SH-SY5Y (cell line): ENCODE results near the gene RHOC.

Experiments used
- GATA2 ChIP-seq: IDR thresholded peaks from 2 replicates; pipeline ENCODE4 v1.6.1; 2011; ENCODE audit warnings: mild to moderate bottlenecking, low read depth, low read length
- GATA3 ChIP-seq: IDR thresholded peaks from 2 replicates; pipeline ENCODE4 v1.6.1; 2011; ENCODE audit warnings: low read depth, mild to moderate bottlenecking, low read length, moderate library complexity

DNA sequence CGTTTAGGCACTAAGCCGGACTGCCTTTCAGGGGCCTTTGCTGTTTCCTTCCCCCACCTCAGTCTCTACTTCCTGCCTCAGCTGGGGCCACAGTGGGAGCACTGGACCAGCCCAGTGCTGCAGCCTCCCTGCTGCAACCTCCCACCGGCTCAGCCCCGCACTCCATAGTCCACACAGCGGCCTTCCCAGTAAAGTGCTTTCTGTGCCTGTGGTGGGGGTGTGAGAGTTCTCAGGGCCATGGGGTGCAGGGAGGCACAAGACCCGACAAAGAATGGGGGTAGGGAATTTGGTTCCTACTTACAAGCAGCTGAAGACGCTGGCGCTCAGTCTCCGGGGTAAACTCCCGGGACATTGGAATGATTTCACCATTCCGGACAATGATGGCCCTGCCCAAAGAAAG is 4.7 kb upstream of the RHOC start:
- TF ChIP-seq GATA2 (no peak), GATA3 (no peak)
